ENCODE results near the gene ITGB3.

Gene ITGB3

GRCh38 chr17:47286198-47286914 lies 32.7 kb downstream of the ITGB3 start:
- FAIRE-seq (no peak), DNase-seq (ENCODE audit: insufficient read length, low spot score) (no peak)
- TF ChIP-seq POLR2A (IDR thresholded peaks at IDR 0.05; ENCODE audit: low read depth, low read length), result no peak

- DNase-seq (ENCODE audit: insufficient read length, low spot score) (no peak), FAIRE-seq (no peak)
- TF ChIP-seq POLR2A (IDR thresholded peaks at IDR 0.05; ENCODE audit: low read depth, low read length), result no peak
Observed at GRCh38 chr17:47287068-47287467, 33.4 kb downstream of the ITGB3 start.

- no peak for TF ChIP-seq POLR2A (IDR thresholded peaks at IDR 0.05; ENCODE audit: low read depth, low read length)
- FAIRE-seq (no peak), DNase-seq (ENCODE audit: insufficient read length, low spot score) (no peak)
Observed at GRCh38 chr17:47287639-47288038, 34.0 kb downstream of the ITGB3 start.

DNA sequence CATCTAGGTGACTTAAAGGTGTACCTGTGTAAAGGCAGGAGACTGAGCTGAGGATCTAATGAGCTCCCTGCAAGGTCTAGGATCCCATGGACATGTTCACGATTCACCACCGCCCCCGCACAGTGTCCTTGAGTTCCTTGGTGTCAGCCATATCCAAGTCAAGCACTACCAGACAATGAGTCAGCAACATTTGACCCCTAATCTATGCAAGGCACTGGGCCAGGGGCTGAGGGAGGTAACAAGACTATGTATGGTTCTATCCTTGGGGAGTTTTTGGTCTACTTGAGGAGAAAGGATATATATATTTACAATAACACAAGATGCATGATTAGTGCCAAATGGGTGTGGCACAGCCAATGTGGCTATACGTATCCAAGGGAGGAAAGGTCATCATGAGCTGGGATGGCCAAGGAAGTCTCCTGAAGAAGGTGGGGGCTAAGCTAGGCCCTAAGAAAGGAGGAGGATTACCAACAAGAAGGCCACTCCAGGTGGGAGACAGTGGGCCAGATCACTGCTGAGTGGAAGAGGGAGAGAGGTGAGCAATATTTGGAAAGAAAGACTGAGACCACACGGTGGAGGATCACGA lies 35.0 kb downstream of the ITGB3 start:
- FAIRE-seq (no peak), DNase-seq (ENCODE audit: insufficient read length, low spot score) (no peak)
- TF ChIP-seq POLR2A (IDR thresholded peaks at IDR 0.05; ENCODE audit: low read depth, low read length), result no peak

- no peak for TF ChIP-seq POLR2A (IDR thresholded peaks at IDR 0.05; ENCODE audit: low read depth, low read length)
- DNase-seq (ENCODE audit: insufficient read length, low spot score) (no peak), FAIRE-seq (no peak)
Observed at GRCh38 chr17:47289302-47289701, 35.7 kb downstream of the ITGB3 start.

- no peak for TF ChIP-seq POLR2A (IDR thresholded peaks at IDR 0.05; ENCODE audit: low read depth, low read length)
- DNase-seq (ENCODE audit: insufficient read length, low spot score) (no peak), FAIRE-seq (no peak)
Observed at GRCh38 chr17:47290870-47291241, 37.2 kb downstream of the ITGB3 start.

DNA sequence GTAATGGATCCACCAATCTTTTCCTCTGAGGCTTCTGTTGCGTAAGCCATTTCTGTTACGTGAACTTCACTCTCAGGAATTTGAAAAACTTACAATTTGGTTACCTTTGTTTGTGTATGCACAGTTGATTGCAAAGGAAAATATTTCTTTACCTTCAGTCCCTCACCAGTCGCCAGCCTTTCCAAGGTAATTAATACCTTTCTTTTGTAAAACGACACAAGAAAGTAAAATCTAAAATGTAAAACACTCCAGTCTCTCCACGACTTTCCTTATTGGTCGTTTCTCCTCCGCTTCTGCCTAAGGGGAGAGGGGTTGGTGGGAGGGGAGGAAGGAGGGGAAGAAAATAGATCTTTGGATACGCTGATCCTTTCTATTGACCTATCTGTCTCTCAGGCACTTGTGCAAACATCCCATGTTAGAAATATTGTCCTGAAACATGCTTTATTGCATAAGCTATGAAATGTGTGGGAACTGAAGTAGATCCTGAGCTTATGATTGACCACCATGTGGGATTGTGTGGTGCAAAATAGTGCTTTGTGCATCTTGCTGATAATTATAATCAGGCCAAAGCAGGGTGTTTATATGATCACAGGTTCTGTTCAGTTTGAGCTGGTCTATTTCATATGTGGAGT lies 37.7 kb downstream of the ITGB3 start:
- no peak for TF ChIP-seq POLR2A (IDR thresholded peaks at IDR 0.05; ENCODE audit: low read depth, low read length)
- no peak for FAIRE-seq
- DNase-seq (ENCODE audit: insufficient read length, low spot score), result no peak

GRCh38 chr17:47292206-47292605 lies 38.6 kb downstream of the ITGB3 start:
- DNase-seq (ENCODE audit: insufficient read length, low spot score), result no peak
- no peak for FAIRE-seq
- no peak for TF ChIP-seq POLR2A (IDR thresholded peaks at IDR 0.05; ENCODE audit: low read depth, low read length)

DNA sequence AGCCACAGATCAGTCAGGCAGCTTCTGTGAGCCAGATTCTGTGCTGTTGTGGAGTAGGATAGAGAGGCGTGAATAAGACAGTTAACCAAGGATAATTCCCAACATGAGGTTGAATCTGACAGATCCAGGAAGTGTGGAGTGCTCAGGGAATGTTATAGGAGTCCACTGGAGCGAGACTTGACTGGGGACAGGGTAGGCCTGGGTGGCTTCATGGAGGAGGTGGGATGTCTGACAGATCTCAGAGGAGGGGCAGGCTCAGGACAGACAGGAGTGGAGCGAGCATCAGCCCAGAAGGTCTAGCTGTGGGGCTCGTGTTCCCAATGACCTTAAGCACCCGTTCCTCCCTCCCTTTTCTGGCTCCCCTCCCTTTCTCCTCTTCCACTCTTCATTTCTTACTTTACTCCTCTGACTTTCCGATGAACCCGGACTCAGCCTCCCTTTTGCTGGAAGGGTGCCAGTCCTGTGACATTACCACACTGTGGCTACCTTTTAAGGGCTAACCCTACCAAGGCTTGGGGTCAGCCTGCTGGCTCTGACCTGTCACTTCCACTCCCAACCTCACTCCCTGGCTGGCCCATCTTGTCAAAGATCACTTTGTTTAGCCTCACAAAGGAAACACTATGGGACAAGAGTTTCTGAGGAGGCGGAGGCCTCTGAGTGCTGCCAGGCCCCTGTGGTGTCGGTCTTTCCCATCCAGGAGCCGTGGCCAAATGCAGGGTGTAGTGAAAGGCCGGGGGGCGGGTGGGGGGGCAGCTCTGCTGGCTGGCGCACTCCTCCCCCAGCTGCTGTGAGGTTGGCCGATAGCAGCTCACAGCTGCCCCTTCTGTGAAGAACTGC lies 41.6 kb downstream of the ITGB3 start:
- TF ChIP-seq POLR2A (IDR thresholded peaks at IDR 0.05; ENCODE audit: low read depth, low read length), result no peak
- DNase-seq (ENCODE audit: insufficient read length, low spot score) (no peak), FAIRE-seq (no peak)

DNA sequence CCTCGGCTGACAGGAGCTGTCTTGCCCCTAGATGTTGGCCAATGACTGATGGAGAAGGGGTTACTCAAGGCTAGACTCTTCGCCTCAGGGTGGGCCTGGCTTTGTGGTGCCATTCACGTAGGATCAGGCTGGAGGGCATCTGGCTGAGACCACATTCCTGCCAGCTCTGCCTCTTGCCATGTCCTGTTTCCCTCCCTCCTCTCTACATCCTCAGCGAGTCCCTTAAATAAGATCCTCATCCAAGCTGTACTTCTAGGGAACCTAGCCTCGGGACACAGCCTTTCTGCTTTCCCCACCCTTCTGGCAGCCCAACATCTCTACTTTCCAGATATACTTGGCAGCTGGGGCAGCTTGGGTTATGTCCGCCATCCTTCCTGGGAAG lies 42.2 kb downstream of the ITGB3 start:
- no peak for FAIRE-seq
- DNase-seq (ENCODE audit: insufficient read length, low spot score), result no peak
- no peak for TF ChIP-seq POLR2A (IDR thresholded peaks at IDR 0.05; ENCODE audit: low read depth, low read length)

DNA sequence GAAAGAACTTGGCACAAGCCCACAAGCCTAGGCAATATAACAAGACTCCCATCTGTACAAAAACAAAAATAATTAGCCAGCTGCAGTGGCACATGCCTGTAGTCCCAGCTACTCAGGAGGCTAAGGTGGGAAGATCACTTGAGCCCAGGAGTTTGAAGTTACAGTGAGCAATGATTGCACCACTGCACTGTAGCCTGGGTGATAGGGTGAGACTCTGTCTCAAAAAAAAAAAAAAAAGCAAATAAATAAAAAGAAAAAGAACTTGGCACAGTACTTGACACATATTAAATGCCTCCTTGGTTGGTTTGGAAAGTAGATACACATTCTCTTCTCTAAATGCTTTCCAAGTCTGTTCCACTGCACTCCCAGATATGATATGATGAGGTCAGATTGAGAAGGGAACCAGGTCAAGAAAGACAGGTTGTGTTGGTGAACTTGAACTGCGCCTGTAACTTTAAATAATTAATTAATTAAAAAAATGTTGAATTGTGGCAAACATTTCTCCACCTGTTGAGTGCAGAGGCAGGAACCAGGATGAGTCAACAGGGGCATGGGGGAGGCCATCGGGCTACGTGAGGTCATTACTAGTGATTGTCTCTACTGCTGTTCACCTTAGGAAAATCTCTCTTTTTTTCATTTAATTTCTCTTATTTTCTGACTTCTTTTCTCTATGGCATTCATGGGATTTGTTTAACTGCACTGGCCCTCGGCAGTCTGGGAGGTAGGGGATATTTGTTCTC lies 44.2 kb downstream of the ITGB3 start:
- no peak for DNase-seq (ENCODE audit: insufficient read length, low spot score)
- no peak for TF ChIP-seq POLR2A (IDR thresholded peaks at IDR 0.05; ENCODE audit: low read depth, low read length)
- no peak for FAIRE-seq

DNA sequence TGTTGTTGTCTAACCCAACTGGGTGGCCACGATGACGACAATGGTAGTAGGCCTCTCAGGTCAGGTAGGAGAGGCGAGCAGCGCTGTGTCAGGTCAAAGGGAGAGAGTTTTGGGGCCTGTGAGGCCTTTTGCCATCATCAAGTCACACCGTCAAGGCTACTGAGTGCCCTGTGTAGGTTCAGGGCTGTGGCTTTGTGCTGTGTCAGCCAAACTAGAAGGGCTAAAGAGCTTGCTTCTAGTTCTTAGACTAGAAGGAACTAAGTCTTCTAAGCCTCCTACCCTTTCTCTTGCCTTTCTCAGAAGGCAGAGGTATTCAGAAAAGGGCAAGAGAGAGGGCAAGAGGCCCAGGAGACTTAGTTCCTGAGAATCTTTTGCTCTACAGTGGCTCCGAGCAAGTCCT lies 45.1 kb downstream of the ITGB3 start:
- FAIRE-seq, result no peak
- DNase-seq (ENCODE audit: insufficient read length, low spot score), result no peak
- no peak for TF ChIP-seq POLR2A (IDR thresholded peaks at IDR 0.05; ENCODE audit: low read depth, low read length)

- DNase-seq (ENCODE audit: insufficient read length, low spot score) (no peak), FAIRE-seq (no peak)
- no peak for TF ChIP-seq POLR2A (IDR thresholded peaks at IDR 0.05; ENCODE audit: low read depth, low read length)
Observed at GRCh38 chr17:47299239-47299910, 45.7 kb downstream of the ITGB3 start.
